GM12878 (cell line): Measurements from ENCODE around the gene C5orf34.

Experiments
- ATF3 ChIP-seq: IDR thresholded peaks from 2 replicates; pipeline ENCODE4 v1.6.1; 2011; ENCODE audit warnings: low read depth, mild to moderate bottlenecking, low read length, moderate library complexity, borderline replicate concordance; ENCODE audit errors: extremely low read depth
- POLR2A ChIP-seq: IDR thresholded peaks from 2 replicates; pipeline ENCODE4 v1.6.1; 2011; ENCODE audit warnings: low read depth, mild to moderate bottlenecking, low read length
- POLR2AphosphoS5 ChIP-seq: IDR thresholded peaks from 2 replicates; pipeline ENCODE4 v1.6.1; 2011; ENCODE audit warnings: mild to moderate bottlenecking, low read length, inconsistent platforms

- TF ChIP-seq ATF3 = no peak
- no peak for TF ChIP-seq POLR2AphosphoS5
- TF ChIP-seq POLR2A = no peak
Measured at GRCh38 chr5:43561356-43561755, 46.4 kb upstream of the C5orf34 start.
